GM18909 (cell line): ENCODE measurements around the gene PSEN2.

ENCODE experiments used
- ATAC-seq: cut with Tn5 transposase; IDR thresholded peaks from one replicate; pipeline ENCODE4 v1.9.1; 2021; ENCODE audit warnings: mild to moderate bottlenecking; ENCODE audit not compliant: unreplicated experiment, poor library complexity

PSEN2 gene

DNA sequence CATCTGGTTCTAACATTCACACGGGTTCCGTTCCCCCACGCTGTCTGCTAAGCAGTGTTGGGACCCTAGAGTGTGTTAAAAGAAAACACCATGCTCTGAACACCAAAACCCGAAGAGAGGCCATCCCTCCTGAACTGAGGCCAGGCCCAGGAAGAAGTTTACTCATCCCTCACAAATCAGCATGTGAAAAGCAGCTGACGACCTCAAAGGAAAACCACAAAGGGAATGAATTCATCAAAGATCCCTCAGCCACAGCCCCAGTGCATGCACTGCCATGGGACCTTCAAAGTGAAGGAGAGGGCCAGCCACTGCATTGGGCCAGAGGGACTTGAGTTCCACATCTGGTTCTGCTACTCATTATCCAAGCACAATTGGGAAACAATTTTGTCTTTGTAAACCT lies 7.0 kb upstream of the PSEN2 start:
- no peak for ATAC-seq

DNA sequence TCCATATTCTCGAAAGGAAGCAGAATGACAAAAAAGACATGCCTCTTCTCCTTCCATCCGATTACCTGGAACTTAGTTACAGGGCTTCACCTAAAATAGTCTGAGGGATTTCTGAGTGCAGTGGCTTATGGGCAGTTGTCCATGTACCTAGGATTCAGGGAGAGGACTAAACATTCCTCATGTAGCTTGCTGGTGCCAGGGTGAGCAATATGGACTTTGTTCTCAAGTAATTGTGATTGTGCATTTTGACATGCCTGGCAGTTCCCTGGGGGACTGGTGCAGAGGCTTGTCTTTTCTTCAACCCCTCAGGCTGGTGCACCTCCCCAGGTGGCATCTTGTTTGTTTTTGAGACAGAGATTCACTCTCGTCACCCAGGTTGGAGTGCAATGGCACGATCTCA lies 6.1 kb upstream of the PSEN2 start:
- no peak for ATAC-seq

DNA sequence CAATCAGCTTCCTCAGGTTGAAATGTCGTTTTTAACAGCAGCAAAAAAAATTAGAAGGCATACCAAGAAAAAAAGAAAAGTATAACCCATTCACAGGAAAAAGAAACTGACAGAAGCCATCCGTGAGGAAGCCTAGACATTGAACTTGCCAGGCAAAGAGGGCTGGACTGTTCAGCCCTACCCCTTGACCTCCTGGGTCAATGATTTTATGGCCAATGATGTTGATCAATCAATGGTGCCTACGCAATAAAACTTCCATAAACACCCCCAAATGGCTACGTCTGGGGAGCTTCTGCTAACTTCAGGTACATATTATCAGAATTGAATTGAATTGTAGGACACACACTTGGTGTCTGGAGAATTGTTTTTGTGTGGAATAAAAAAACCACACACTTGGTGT lies 4.8 kb upstream of the PSEN2 start:
- ATAC-seq = no peak

DNA sequence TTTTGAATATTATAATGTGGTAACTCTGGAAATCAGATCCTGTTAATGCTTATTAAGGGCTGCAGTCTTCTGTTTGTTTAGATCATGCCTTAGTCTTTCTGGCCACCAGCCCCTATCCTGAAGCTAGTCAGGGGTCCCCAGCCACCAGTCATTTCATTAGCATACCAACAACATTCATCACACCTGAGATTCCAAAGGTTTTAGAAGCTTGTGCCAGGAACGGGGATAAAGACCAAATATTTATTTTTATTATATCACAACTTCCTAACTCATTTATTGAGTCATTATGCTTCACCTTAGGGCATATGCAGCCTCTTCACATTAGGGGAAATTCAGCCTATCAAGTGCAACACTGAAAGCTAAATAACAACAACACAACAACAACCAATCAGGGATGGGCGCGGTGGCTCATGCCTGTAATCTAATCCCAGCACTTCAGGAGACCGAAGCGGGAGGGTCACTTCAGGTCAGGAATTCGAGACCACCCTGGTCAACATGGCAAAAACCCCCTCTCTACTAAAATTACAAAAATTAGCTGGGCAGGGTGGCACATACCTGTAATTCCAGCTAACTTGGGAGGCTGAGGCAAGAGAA lies 2.9 kb upstream of the PSEN2 start:
- no peak for ATAC-seq

DNA sequence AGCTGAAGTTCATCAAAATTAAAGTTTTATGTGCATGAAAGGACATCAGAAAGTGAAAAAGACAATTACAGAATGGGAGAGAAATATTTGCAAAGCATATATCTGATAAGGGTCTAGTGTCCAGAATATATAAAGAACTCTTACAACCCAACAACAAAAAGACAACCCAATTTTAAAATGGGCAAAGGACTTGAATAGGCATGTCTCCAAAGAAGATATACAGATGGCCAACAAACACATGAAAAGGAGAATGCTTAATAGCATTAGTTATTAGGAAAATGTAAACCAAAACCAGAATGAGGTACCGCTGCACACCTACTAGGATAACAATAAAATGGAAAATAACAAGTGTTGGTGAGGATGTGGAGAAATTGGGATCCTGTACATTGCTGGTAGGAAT lies 1.7 kb upstream of the PSEN2 start:
- ATAC-seq = no peak

DNA sequence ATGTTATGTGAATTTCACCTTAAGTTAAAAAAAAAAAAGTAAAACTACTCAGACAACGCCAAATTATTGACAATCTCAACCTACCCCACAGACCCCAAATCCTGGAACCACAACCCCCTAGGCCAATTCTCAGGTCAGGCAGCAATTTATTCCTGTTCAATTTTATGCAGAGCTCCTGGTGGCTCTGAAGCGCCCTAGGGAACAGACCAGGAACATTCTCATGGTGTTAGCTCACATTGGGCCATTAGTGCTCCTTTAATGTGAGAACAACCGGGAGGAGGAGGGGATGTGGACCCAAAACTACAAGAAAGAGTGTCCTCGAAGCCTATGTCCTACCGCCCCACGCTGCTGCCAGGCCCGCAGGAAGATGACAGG lies 403 bp upstream of the PSEN2 start:
- ATAC-seq = no peak

DNA sequence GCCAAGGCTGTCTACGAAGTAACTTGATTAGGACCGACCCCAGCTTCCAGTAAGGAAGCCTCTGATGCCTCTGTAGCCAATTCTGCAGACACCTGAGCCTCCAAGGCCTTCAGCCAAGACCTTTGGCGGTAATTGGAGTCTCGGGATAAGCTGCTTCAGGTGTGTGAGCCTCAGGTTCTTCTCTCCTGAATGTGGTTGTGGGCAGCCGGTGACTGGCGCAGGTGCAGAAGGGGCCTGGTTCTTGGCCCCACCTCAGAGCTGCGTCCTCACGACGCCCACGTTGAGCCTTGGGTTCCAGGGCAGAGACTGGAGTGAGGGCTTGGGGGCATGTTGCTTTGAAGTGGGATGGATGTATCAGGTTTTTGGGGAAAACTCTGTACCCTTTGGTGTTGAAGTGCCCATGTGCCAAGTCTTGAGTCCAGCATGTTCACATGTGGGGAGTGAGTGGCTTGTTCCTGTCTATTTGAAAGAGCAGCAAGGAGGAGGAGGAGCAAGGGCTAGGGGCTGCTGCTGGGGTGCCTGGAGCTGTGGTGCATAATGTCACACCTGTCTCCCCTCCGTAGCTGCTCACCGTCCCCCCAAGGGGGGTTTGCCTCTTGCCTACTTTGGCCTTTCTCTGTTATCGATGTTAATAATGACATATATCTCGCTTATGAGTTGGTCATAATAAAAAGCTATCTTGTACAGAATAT lies 1.4 kb downstream of the PSEN2 start:
- no peak for ATAC-seq

DNA sequence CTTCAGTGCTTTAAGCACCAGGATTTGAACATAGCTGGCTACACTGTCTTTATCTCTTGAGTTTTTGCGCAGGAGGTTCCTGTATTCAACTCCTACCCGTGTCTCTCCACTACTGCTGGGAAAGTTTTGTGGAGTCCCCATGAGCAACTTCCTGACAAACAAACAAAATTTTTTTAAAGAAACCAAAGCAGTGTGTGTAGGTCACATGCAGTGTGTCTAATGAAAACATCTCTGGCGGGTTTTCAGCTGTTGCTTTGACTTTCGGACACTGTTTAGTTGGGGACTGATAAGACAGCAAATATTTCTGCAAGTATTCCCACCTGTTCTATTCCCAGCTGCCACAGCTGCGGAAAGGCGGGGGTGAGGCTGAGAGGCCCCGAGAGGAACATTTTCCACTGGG lies 2.0 kb downstream of the PSEN2 start:
- ATAC-seq = no peak

DNA sequence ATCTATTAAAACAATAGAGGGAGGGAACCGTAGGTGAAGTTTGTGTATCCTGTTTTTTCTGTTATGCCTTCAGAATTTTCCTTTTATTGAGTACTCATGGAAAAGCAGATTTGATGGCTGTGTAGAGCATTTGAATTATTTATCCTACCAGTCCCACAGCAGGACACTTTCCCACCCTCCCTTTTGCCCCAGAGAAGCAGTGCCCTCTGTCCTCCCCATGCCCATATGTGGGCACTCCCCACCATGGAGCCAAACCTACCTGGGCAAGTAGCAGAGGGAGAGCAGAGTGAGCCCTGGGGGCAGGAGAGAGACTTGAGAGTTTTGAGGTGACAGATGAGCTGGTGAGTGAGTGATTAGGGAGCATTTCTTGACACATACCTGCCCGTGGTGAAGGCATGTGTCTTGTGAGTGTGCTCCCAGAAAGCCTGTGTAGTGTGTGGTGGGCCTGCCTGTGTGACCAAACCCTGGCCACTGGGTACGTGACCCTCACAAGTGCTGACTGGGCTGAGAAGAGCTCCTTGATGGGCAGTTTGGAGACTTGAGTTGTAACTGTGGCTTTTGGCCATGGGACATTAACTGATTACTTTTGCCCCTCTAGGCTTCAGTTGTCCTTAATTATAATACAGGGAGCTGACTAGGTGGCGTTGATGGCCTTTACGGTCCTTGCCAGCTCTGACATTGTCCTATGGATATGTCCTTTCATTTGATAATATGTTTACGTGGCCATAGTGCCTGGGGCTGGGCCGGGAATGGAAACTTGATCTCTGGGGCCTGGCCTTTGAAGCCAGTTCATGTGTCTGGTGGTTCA lies 3.6 kb downstream of the PSEN2 start:
- ATAC-seq = no peak

DNA sequence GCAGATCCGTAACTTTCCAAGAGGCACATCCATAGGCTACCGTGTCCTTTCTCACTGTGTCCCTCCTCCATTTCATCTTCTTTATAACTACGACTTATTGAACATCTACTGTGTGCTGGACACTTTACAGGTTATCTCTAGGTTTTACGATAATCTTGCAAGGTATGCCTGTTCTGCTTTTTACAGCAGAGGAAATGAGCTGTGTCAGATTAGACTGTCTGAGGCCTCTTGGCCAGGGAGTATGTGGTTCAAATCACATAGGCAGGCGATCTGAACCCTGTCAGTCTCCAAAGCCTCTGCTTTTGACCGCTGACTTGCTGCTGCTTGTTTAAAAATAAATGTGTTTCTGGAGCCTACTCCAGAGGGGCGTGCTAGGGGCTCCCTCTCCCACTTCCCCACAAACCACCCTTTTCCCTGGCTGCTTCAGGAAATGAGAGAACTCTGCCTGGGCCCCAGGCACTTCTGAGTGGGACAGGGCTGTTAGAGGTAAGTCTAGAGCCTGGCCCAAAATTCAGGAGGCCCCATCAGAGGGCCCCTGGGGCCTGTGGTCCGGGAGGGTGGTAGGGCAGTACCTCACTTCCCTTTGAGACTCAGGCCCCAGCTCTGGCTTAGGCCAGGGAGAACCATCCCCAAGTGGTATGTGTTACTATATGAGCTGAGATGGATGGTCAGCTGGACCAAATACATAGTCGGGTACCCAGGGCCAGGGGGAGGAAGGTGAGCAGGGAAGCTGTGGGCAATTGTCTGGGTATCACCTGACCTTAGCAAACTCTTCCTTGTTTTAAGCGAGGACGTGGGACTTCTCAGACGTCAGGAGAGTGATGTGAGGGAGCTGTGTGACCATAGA lies 4.4 kb downstream of the PSEN2 start:
- no peak for ATAC-seq

DNA sequence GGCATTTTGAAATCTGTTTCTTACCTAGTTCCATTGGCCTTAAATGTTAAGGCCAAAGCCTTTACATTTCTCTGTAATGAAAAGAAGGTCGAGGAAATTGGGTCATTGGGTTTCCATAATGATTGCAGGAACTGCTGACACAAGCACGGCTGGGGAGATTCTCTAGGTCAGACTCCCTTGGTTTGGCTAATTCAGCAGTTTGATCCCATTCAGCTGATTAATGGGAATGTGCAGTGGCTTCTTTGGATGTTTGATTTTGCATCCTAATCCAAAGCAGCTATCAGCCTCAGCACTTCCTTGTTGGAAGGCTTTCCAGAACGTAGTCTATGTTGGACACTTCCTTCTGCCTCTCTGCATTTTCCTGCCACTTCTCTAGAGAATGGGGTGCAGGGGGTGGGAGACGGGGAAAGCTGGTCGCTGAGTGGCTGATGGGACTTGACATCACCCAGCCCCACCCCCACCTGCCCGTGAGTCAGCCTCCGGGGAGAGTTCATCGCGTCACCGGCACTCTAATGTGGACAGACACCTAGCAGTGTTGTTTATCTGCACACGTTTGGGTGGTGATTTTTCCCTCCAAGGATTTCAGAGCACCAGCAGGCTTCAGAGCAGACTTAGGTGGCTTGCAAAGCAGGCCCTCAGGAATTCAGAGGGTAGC lies 5.4 kb downstream of the PSEN2 start:
- ATAC-seq = no peak

DNA sequence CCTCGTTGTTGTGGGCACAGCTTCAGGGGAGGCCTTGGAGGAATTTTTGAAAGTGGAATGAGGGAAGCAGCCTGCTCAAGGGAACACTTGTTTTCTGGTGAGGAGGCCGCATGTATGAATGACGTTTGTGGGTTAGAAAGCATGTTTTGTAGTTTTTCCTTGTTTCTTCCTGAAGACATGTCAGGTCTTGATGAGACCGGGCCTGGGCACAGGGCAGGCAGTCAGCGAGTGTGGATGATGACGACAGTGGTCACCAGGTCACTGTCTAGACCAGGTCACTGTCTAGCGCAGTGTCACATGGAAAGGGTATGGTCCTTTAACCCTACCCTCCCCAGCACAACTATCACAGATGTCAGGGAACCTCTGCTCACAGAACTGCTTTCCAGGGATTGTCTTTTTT lies 7.3 kb downstream of the PSEN2 start:
- ATAC-seq = no peak

DNA sequence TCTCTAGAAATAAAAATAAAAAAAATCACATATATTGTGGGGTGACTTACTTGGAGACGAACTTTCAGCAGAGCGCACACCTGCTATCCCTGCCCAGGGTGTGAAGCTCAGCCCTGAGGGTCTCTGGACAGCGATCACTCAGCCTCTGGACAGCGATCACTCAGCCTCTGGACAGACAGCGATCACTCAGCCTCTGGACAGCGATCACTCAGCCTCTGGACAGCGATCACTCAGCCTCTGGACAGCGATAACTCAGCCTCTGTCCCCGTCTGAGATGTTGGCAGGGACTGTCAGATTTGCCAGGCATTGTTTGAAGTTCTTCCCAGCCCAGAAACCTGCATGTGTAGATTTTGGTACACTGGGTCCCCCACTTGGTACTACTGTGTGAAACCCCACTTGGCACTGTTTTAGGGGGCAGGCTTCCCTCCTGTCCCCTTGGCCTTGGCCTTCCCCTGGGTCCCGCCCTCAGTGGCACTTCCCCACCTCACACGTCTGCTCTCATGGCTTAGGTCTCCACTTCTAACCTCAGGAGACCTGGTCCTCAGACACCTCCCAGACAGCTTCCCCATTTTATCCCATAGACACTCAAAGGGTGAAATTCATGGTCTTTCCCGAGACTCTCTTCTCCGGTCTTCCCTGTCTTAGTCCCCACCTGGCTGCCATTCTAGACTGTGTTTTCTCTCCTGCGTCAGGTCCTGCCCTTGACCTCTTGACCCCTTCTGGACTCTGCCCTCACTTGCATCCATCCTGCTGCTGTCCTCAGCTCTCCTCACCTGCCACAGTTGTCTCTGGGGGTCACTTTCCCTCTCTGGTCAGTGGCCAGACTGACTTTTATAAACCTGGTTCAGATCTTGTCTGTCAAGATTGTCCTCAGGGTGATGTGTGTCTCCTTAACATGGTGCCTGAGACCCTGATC lies 10.2 kb downstream of the PSEN2 start:
- no peak for ATAC-seq

DNA sequence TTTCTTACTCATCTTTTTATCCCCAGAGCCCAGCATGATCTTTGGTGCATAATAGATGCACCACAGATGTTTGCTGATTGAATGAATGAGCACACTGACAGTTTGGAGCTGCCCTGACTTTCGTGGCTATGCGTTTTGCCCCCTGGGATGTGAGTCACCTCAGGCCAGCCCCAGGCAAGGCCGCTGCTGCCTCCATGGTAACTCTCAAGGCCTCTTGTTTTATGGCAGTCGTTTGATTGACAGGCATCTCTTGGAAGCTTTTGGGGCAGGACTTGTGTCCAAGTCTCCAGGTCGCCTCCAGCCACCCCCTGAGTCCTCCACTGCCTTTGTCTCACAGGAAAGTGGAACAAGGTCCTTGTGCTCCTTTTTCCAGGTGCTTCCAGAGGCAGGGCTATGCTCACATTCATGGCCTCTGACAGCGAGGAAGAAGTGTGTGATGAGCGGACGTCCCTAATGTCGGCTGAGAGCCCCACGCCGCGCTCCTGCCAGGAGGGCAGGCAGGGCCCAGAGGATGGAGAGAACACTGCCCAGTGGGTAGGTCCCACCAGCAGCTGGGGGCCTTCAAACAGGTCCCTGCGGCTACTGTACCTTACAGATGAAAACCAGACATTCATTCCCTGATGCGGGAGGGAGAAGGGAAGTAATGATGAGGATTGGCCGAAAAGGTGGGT lies 11.2 kb downstream of the PSEN2 start:
- no peak for ATAC-seq

DNA sequence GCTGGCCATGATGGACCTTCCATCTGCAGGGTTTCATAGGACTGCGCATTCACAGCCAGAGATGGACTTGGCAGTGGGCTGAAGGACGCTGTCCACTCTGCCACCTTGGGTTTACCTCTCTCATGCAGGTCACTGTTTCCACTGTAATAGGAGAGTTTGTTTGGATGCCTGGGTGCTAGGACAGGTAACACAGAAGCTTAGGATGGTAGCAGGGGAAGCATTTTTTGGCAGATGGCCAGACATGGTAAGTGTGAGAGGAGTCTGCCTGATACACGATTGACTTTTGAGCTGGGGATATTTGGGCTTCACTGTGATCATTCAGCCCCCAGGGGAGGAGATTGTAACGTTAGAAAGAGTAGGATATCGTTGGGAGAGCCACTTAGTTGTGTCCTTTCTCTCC lies 11.8 kb downstream of the PSEN2 start:
- ATAC-seq = peak; percentile 3

DNA sequence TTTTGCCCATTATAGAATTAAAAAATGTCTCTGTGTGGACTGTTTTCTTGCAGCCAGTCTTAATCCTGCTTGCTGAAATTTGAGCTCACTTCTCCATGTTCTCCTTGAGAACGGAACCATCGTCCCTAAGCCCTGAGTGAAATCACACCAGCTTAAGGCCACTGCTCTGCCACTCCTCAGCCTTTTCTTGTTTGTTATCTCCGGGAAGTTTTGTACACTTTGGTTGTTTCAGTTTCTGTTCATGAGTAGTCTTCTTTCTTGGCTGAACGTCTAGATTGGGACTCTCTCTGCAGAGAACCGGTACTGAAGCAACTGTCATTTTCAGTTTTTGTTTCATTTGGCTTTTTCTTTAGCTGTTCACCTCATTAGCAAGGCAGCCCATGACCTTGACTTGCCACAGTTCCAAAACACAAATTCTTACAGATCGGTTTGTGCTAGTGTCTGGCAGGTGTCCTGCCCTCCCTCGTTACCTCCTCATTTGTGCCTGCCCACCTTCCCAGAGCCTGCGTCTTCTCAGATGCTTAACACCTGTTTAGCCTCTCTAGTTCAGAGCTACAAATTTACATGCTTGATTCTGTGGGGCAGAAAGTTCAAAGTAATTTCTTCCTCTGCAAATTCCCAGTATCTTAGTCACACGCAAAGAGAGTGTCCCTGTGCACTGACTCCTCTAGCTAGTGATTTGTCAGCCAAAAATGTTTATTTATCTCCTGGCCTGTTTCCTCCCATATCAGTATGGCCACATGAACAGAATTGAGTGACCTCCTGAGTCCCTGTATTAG lies 12.4 kb downstream of the PSEN2 start:
- peak; percentile 94 for ATAC-seq

DNA sequence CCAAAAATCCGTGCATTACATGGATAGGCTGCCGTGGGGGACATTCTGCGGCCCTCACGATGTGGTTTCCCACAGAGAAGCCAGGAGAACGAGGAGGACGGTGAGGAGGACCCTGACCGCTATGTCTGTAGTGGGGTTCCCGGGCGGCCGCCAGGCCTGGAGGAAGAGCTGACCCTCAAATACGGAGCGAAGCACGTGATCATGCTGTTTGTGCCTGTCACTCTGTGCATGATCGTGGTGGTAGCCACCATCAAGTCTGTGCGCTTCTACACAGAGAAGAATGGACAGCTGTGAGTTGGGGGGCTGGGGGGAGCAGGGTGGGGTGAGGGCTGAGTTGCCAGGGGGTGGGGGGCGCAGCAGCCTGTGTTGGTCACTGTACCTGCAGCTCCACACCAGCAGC lies 13.2 kb downstream of the PSEN2 start:
- no peak for ATAC-seq

DNA sequence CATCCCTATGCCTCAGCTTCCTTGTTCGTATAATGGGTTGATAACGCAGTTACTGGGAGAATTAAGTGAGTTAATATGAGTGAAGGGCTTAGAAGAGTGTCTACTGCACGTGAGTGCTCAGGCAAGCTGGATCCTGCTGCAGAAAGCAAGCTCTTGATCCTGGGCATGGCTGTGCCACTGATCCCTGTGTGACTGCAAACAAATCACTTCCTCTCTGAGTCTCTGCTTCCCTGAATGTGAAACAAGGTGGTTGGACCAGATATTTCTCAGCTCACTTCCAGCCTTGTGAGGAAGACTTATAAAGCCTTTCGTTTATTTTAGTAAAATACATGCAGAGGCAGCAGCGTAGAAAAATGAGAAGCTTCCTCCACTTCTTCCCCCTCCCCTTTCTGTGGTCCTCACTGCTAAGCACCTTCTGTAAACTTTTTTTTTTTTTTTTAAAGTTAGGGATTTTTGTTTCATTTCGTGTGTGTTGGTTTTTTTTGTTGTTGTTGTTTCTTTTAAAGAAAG lies 13.8 kb downstream of the PSEN2 start:
- no peak for ATAC-seq
